SW 1271 (cell line): ENCODE results near the gene ACAP3.

Experiments used
- DNase-seq, 2 experiments: peaks; one replicate each; lab custom pipeline; 2025; lab: John Stamatoyannopoulos, UW

The ACAP3 gene

DNA sequence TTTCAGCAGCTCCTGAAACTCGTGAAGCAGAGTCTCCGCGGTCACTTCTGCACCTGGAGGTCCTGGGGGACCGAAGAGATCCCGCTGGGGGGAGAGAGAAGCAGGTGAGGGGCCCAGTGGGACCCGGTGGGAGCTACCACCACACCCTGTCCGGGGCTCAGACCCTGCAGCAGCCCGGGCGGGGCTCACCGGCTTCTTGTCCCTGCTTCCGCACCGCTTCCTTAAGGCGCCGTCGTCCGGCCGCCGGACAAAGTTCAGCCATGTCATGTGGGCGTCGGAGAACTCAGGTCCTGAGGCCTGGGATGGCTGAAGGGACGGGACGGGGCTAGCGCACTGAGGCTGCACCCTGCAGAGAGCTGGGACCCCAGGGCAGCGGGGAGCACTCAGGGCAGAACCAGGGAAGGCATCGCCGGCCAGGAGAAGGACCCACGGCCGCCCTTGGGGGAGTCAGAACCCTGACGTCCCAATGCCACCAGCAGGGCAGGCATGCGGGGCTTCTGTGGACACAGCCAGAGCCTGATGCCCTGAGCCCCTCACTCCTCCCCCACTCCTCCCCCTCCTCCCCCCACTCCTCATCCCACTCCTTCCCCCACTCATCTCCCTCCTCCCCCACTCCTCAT lies 63.4 kb downstream of the ACAP3 start:
- DNase-seq: no peak

GRCh38 chr1:1243807-1244191 lies 63.9 kb downstream of the ACAP3 start:
- no peak for DNase-seq

- no peak for DNase-seq
Measured at GRCh38 chr1:1243266-1243660, 64.5 kb downstream of the ACAP3 start.

DNA sequence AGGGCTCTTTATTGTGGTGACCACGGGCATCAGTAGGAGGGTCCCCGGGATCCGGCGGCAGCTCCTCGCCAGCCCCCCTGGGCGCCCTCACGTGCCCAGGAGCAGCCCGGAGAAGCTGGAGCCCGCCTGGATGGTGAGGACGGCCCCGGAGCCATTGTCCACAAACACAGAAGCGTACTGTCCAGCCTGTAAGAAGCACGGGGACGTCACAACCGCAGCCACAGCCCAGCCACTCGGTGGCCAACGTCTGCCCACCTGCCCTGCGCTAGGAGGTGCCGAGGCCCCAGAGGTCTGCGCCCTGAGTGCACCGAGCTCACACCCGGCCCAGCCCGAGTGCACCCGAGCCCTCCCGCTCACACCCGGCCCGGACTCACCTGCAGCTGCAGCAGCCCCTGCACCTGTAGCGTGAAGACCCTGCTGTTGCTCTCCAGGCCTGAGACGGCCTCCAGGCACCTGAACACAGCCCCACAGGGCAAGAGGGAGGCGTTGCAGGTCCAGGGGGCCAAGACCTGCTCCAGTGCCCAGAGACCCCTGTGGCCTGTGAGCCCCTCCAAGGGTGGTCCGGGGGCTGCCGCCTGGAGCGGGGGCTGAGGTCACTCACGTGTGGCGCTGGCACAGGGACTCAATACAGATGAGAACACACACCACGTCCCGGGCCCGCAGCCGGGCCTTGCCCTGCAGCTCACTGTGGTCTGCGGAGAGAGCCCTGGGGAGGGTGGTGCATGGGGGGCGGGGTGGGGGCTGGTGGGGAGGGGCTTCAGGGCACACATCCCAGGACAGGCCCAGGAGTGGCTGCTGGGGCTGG lies 65.1 kb downstream of the ACAP3 start:
- no peak for DNase-seq
